Lung (tissue), 12 donors: ENCODE measurements around the gene KIF1A. TPM values are rescaled to one million over a fixed set of nuclear protein-coding genes. Genes with fewer than 3 reads are reported as not detected.

Experiments
- ATAC-seq: fragments of 200-7000 bp; cut with Tn5 transposase; one replicate; pipeline ENCODE4 v1.9.1; 2020; ENCODE audit warnings: moderate number of reproducible peaks; ENCODE audit not compliant: insufficient read depth, low FRiP score
- DNase-seq, 3 donors: peaks; one replicate each; pipeline ENCODE4 v3.0.0-alpha.2; 2013 to 2017
- H3K27ac ChIP-seq, 2 donors: one replicate each; pipeline ENCODE4 v1.5.1; 2013; ENCODE audit warnings: mild to moderate bottlenecking in 2 of 2, moderate library complexity in 2 of 2, control low read depth in 1 of 2, inconsistent platforms in 1 of 2, low read depth in 1 of 2, low read length in 1 of 2
- H3K27me3 ChIP-seq, 3 donors: one replicate each; pipeline ENCODE4 v1.5.1; 2013; ENCODE audit warnings: low read length in 2 of 3; ENCODE audit not compliant: control insufficient read depth in 3 of 3, insufficient read depth in 3 of 3
- H3K36me3 ChIP-seq, 4 donors: one replicate each; pipeline ENCODE4 v1.5.1; 2013; ENCODE audit warnings: low read length in 4 of 4, mild to moderate bottlenecking in 1 of 4, moderate library complexity in 1 of 4; ENCODE audit not compliant: control insufficient read depth in 4 of 4, insufficient read depth in 4 of 4
- H3K4me1 ChIP-seq, 5 donors: one replicate each; pipeline ENCODE4 v1.5.1; 2013; ENCODE audit warnings: low read length in 5 of 5, mild to moderate bottlenecking in 2 of 5, moderate library complexity in 1 of 5; ENCODE audit not compliant: control insufficient read depth in 5 of 5, insufficient read depth in 5 of 5
- H3K4me3 ChIP-seq: one replicate; pipeline ENCODE4 v1.5.1; 2013; ENCODE audit warnings: mild to moderate bottlenecking, control low read depth, moderate library complexity
- H3K9ac ChIP-seq, 2 donors: one replicate each; pipeline ENCODE4 v1.5.1; 2013; ENCODE audit warnings: low read length in 2 of 2, control low read depth in 1 of 2; ENCODE audit not compliant: insufficient read depth in 1 of 2
- H3K9me3 ChIP-seq, 4 donors: one replicate each; pipeline ENCODE4 v1.5.1; 2013; ENCODE audit warnings: low read length in 3 of 4, mild to moderate bottlenecking in 1 of 4, moderate library complexity in 1 of 4; ENCODE audit not compliant: control insufficient read depth in 4 of 4, insufficient read depth in 3 of 4
- WGBS, 2 donors: extraction: QIAGEN DNeasy Blood & Tissue Kit; methylation state at CpG; one replicate each; pipeline ENCODE4 v1.1.7; 2013; 5-methylcytosine and 5-hydroxymethylcytosine counted together
- polyA plus RNA-seq, 2 donors: library from polyadenylated mRNA; stranded (reverse); fragments of 200-250 nt; gene quantifications; one replicate each; pipeline ENCODE4 v1.2.1, GENCODE V29; 2013
- total RNA-seq, 2 donors: library from RNA; depleted of rRNA in 1 of 2; stranded (reverse); fragments of >200 nt in 1 of 2; gene quantifications; one replicate each; pipeline ENCODE4 v1.2.1, GENCODE V29; 2014 to 2021
- TF ChIP-seq, protein P1 (sequence below): IDR thresholded peaks from 2 replicates; pipeline ENCODE4 v1.5.1; 2012; ENCODE audit warnings: mild to moderate bottlenecking; ENCODE audit errors: control extremely low read depth, extremely low read depth
- donor health status: control.
- donor health status: control.
- donor health status: Bipolar disorder and iron deficiency.
- donor health status: healthy.
- donor health status: DM: yes; HTN: yes; CAD: no.

KIF1A gene
- total and polyA plus RNA-seq, 4 donors = 0.14 to 2.3 (median 0.46) TPM

DNA sequence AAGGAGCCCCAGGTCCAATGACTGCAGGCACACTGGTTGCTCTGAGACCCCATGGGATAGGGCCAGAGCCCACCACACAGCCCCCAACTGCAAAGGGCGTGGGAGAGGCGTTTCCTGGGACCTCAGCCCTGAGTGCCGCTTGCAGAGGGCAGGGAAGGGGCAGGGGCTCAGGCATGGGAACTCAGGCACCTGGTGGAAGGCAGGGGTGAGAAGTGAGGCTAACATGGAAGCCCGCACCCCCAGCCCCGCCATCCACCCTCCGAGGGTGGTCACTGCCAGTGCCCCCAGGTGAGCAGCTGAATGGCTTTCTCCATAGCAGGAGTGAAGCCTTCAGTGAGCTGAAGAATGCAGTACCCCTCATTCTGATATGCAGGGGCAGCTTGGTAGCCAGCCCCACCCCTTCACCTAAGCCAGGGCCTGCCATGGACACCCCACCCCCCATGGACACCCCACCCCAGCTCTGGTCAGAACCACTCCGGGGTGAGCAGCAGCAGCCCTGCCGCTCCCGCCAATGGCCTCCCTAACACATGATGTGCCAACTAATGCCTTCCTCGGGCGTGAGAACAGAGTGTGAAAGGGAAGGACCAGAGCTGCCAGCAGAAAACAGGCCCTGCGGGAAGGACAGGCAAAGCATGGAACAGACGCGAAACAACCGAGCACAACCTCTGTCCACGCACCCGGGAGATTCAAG is 6.6 kb downstream of the KIF1A start:
- ATAC-seq = no peak
- no peak overlapping the region for H3K9ac ChIP-seq
- WGBS, 2 donors = 94 to 98% methylated on average over 17 of the region's 17 CpGs

DNA sequence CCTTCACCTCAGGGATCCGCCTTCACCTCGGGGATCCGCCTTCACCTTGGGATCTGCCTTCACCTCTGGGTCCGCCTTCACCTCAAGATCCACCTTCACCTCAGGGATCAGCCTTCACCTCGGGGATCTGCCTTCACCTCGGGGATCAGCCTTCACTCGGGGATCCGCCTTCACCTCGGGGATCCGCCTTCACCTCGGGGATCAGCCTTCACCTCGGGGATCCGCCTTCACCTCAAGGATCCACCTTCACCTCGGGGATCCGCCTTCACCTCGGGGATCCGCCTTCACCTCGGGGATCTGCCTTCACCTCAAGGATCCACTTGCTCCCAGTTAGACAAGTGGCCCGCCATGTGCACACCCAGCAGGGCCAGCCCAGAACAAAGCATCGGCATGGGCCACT is 7.3 kb downstream of the KIF1A start:
- TF ChIP-seq, protein P1, sequence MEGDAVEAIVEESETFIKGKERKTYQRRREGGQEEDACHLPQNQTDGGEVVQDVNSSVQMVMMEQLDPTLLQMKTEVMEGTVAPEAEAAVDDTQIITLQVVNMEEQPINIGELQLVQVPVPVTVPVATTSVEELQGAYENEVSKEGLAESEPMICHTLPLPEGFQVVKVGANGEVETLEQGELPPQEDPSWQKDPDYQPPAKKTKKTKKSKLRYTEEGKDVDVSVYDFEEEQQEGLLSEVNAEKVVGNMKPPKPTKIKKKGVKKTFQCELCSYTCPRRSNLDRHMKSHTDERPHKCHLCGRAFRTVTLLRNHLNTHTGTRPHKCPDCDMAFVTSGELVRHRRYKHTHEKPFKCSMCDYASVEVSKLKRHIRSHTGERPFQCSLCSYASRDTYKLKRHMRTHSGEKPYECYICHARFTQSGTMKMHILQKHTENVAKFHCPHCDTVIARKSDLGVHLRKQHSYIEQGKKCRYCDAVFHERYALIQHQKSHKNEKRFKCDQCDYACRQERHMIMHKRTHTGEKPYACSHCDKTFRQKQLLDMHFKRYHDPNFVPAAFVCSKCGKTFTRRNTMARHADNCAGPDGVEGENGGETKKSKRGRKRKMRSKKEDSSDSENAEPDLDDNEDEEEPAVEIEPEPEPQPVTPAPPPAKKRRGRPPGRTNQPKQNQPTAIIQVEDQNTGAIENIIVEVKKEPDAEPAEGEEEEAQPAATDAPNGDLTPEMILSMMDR = no peak
- ATAC-seq = no peak
- WGBS, 2 donors = 87 to 90% methylated on average over 20 of the region's 20 CpGs
- no peak overlapping the region for H3K27ac ChIP-seq
- no peak overlapping the region for H3K9ac ChIP-seq
- H3K27me3 ChIP-seq = peaks cover 0 to 6% (median 0%) of the 10 kb centered on the region in 3 donors
- peak in 1 of 3 donors; percentile 10 for DNase-seq
- H3K4me1 ChIP-seq = no peaks in the 10 kb centered on the region
- peaks cover 0 to 11% (median 4%) of the 10 kb centered on the region in 4 donors for H3K9me3 ChIP-seq
- no peaks in the 10 kb centered on the region for H3K36me3 ChIP-seq
- no peak overlapping the region for H3K4me3 ChIP-seq

More for the DNA sequence above, 6.6 kb downstream of the KIF1A start:
- no peak for DNase-seq
- H3K4me1 ChIP-seq = no peaks in the 10 kb centered on the region
- no peak overlapping the region for H3K27ac ChIP-seq
- H3K4me3 ChIP-seq = no peak overlapping the region
- peaks cover 0 to 12% (median 4%) of the 10 kb centered on the region in 3 donors for H3K27me3 ChIP-seq
- TF ChIP-seq, protein P1 = no peak
- H3K36me3 ChIP-seq = no peaks in the 10 kb centered on the region
- peaks cover 0 to 11% (median 4%) of the 10 kb centered on the region in 4 donors for H3K9me3 ChIP-seq

DNA sequence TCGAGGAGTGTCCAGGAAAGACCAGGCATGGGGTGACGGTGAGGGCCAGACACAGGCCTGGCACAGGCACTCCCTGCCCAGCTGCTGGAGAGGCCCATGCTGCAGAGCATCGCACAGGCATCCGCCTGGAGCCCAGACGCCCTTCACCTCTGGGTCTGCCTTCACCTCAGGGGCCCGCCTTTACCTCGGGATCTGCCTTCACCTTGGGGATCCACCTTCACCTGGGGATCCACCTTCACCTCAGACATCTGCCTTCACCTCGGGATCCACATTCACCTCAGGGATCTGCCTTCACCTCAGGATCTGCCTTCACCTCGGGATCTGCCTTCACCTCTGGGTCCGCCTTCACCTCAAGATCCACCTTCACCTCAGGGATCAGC is 7.7 kb downstream of the KIF1A start:
- Histone ChIP-seq H3K36me3 (no peaks in the 10 kb centered on the region), H3K27ac (no peak overlapping the region), H3K9ac (no peak overlapping the region), H3K4me1 (no peaks in the 10 kb centered on the region), H3K4me3 (no peak overlapping the region), H3K27me3 (peaks cover 0 to 4% (median 0%) of the 10 kb centered on the region in 3 donors), H3K9me3 (peaks cover 0 to 11% (median 4%) of the 10 kb centered on the region in 4 donors)
- TF ChIP-seq, protein P1 = no peak
- WGBS, 2 donors = 94 to 97% methylated on average over 10 of the region's 10 CpGs
- ATAC-seq = no peak
- DNase-seq = peak in 1 of 3 donors; percentile 2
